ENCODE data around the gene ZFYVE28. TPM values are rescaled to one million over a fixed set of nuclear protein-coding genes. Genes with fewer than 3 reads are reported as not detected.

ZFYVE28 gene
- total RNA-seq, 1 donor from 2014 or later, result 16.6 TPM

DNA sequence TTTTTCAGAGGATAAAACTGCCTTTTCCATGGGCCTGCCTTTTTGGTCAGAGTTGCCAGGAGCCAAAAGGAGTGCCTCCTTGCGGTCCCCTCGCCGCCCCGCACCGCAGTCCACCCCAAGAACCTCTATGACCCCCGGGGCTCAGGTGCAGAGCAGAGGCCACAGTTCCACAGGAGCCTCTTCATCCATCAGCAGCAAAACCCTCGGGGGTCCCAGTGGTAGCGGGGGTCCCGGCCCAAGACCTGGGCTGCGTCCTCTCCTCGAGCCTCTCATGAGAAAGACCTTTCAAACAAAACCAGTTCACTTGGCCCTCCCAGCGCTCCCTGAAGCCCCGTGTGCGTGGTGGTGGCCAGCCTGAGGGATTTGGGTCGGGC is 16.8 kb downstream of the ZFYVE28 start:
- no peak for TF ChIP-seq CTCF (IDR thresholded peaks at IDR 0.05)
- Histone ChIP-seq H3K27ac (no peak overlapping the region), H3K4me1 (peaks cover 15% of the 10 kb centered on the region), H3K27me3 (no peaks in the 10 kb centered on the region), H3K36me3 (no peaks in the 10 kb centered on the region), H3K9me3 (no peaks in the 10 kb centered on the region), H3K4me3 (no peak overlapping the region)
- intact Hi-C loops (cut with DNase I), result no loop called here
- ATAC-seq (no peak), DNase-seq (no peak)

- TF ChIP-seq CTCF (IDR thresholded peaks at IDR 0.05), result no peak
- Histone ChIP-seq H3K27me3 (no peaks in the 10 kb centered on the region), H3K27ac (no peak overlapping the region), H3K4me3 (no peak overlapping the region), H3K4me1 (peaks cover 15% of the 10 kb centered on the region), H3K9me3 (no peaks in the 10 kb centered on the region), H3K36me3 (no peaks in the 10 kb centered on the region)
- intact Hi-C loops (cut with DNase I), result no loop called here
- peak; percentile 3 for ATAC-seq
- no peak for DNase-seq
These were observed 17.4 kb downstream of the ZFYVE28 start for GRCh38 chr4:2400841-2401609.

DNA sequence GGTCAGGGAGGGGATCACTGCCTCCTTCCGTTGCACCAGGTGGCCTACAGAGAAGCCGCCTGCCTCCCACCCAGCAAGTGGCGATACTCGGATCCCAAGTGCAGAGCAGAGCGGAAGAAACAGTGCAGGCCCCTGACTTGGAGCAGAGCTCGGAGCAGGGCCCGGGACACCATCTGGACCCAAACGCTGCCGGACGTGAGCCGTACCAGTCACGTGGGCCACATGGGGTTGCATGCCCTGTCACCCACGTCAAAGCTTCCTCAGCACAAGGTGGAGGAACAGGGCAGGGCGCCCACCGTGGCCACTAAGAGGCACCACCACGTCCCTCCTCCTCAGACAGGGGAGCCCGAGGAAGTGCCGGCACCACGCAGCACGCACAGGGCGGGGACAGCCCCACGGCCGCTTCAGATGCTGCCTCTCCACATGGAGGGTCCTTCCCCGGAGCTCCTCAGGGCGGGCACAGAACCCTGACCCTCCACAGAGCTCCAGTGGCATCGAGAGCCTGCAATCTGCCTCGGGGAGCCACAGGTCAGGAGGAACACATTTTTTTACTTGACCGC is 18.7 kb downstream of the ZFYVE28 start:
- no peak for DNase-seq
- no peaks in the 10 kb centered on the region for H3K9me3 ChIP-seq
- no peak for ATAC-seq
- no peaks in the 10 kb centered on the region for H3K36me3 ChIP-seq
- no peak overlapping the region for H3K27ac ChIP-seq
- no peaks in the 10 kb centered on the region for H3K27me3 ChIP-seq
- no peak for TF ChIP-seq CTCF (IDR thresholded peaks at IDR 0.05)
- intact Hi-C loops (cut with DNase I), result no loop called here
- no peak overlapping the region for H3K4me3 ChIP-seq
- peaks cover 15% of the 10 kb centered on the region for H3K4me1 ChIP-seq

DNA sequence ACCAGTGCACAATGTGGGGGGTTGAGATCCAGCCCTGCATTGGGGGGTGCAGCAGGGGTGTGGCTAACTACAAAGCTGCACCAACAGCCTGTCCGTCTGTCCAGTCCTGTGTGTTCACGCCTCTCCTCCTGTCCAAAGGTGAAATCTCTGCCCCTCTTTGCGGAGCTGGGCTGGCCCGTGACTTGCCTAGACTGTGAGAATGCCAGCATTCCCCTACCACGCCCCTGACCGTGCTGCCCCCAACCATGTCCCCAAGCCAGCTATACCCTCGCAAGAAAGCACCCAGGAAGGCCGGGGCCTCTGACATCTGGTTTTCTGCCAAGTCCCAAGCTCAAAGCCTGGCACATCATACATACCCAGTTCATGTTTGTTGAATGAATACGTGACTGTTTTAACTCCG is 19.2 kb downstream of the ZFYVE28 start:
- Histone ChIP-seq H3K4me1 (peaks cover 15% of the 10 kb centered on the region), H3K4me3 (no peak overlapping the region), H3K9me3 (no peaks in the 10 kb centered on the region), H3K27me3 (no peaks in the 10 kb centered on the region), H3K36me3 (no peaks in the 10 kb centered on the region), H3K27ac (no peak overlapping the region)
- intact Hi-C loops (cut with DNase I), result no loop called here
- TF ChIP-seq CTCF (IDR thresholded peaks at IDR 0.05), result no peak
- ATAC-seq (no peak), DNase-seq (no peak)

DNA sequence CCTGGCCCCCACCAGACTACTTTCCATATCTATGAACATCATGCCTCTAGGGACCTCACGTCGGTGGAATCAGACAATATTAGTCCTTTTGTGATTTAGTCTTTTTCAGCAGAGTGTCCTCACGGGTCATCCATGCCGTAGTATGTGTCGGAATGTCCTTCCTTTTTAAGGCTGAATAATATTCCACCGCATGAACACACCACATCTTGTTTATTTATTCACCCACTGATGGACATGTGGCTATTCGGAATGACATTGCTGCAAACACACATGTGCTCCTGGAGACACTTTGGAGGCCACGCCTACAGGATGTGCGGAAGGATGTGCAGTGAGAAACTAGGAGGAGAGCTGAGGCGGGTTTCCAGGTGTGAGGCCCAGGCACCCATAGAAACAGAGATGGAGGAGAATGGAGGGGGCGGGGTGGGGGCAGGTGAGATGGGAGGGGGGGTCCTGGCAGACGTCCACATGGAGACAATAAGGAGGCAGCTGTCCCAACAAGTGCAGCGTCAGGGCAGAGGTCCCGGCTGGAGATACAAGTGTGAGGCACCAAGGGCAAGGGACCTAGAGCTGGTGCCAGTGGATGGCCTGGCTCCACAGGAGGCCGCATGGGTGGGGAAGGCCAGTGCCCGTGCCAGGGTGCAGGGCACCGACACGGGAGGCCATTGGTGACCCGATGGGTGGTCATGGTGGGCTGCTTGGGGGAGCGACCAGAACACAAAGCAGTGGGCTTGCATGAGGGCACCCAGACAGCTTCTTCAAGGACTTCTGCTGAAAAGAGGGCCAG is 20.7 kb downstream of the ZFYVE28 start:
- Histone ChIP-seq H3K36me3 (no peaks in the 10 kb centered on the region), H3K4me1 (peaks cover 14% of the 10 kb centered on the region), H3K9me3 (no peaks in the 10 kb centered on the region), H3K4me3 (no peak overlapping the region), H3K27me3 (no peaks in the 10 kb centered on the region), H3K27ac (no peak overlapping the region)
- no peak for DNase-seq
- no peak for ATAC-seq
- TF ChIP-seq CTCF (IDR thresholded peaks at IDR 0.05), result no peak
- intact Hi-C loops (cut with DNase I), result no loop called here
